ENCODE measurements around the gene SOX8.
"Not testable (repeated sequence)": the region's sequence is repeated elsewhere in the genome, so short reads cannot be mapped to it uniquely, and the experiment has no call there.

SOX8 gene

DNA sequence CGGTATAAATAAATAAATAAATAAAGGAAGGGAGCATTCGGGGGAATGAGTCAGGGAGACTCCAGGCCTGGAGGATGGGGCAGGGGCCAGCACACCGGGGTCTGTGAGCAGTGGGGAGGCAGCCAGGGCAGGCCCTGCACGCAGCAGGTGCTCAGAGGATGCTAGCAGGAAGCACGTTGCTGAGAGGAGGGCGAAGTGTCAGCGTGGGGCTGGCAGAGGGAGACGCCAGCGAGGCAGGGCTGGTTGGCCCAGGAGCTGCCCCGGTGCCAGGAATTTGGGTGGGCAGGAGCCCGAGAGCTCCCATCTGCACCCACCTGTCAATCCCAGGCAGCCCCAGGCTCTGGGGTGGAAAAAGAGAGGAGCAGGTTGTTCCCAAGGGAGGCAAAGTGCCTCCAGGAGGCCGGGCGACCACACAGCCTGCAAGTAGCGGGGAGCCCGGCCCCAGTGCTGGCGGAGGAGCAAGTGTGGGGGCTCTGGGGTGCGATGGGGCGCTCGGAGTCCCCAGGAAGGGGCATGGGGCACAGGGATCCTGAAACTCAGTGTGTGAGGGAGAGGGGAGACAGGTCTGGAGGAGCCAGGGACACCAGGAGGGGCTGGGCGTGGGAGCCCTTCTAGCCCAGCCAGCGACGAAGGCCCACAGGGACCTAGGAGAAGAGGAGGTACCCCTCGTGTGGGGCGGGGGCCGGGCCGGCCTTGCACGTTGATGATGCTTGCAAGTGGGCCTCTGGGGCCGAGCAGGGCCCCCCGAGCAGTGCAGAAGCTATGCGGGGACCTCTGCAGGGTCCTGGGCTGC is 28.0 kb downstream of the SOX8 start:
- no peak for DNase-seq

- DNase-seq: no peak
These were observed 28.7 kb downstream of the SOX8 start for GRCh38 chr16:1010251-1010650.

- DNase-seq: no peak
These were observed 29.2 kb downstream of the SOX8 start for GRCh38 chr16:1010815-1011214.

- no peak for DNase-seq
These were observed 29.9 kb downstream of the SOX8 start for GRCh38 chr16:1011316-1012082.

GRCh38 chr16:1012135-1012534 is 30.6 kb downstream of the SOX8 start:
- DNase-seq: no peak

- DNase-seq: no peak
These were observed 31.4 kb downstream of the SOX8 start for GRCh38 chr16:1012722-1013592.

DNA sequence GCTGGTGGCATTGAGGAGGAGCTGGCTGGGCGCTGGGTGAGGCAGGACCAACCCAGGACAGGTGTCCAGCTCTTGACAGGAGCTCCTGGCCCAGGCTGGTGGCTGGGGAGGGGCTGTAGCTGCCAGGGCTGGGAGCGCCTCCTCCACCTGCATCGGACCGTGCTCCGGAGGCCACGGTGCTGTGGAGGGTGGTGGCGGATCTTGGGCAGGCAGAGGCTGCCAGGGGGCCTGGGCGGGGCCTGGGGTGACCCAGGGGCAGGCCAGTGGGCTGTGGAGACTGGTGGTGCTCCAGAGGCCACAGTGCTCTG is 32.0 kb downstream of the SOX8 start:
- DNase-seq: no peak

GRCh38 chr16:1014221-1014620 is 32.7 kb downstream of the SOX8 start:
- no peak for DNase-seq

GRCh38 chr16:1014771-1015495 is 33.4 kb downstream of the SOX8 start:
- DNase-seq: no peak

DNA sequence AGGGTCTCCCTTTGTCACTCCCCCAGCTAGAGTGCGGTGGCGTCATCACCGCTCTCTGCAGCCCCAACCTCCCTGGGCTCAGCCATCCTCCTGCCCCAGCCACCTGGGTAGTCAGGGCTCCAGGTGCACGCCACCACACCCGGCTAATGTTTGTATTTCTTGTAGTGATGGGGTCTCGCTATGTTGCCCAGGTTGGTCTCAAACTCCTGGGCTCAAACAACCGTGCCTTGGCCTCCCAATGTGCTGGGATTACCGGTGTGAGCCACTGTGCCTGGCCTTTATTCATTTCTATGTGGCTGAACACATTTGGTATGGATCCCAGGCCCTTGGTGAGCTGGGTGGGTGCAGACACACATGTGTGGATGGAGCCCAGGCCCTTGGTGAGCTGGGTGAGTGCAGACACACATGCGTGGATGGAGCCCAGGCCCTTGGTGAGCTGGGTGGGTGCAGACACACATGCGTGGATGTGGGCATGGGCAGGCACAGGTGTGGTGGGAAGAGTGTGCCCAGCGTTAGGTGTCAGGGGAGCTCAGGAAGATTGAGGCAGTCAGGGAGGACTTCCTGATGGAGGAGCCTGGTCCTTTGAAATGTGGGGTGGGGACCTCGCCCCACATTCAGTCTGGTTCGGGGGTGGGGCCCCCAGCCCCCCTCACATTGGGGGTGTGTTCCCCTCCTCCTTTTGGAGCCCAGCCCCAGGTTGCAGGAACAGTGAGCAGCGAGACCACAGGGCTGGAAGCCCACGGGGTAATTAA is 37.1 kb downstream of the SOX8 start:
- no peak for DNase-seq

- DNase-seq: peak; percentile 17
These were observed 37.9 kb downstream of the SOX8 start for GRCh38 chr16:1019231-1020090.

- DNase-seq: no peak
These were observed 38.5 kb downstream of the SOX8 start for GRCh38 chr16:1020091-1020399.

DNA sequence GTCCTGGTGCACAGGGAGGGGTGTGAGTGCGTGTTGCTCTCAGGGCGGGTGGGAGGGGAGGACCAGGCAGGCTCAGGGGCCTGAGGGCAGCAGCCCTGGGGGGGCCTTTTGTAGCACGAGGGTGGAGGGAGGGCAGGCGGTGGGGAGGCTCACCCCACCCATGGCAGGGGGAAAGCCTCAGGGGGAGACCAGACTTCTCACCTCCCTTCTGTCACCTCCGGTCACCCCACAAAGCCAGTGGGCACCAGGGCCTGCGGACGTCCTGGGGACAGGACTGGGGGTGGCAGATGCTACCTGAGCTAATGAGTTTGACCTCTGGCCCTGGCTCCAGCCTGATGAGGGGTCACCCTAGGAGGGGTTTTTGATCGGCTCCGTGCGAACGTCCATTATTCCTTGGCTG is 39.0 kb downstream of the SOX8 start:
- no peak for DNase-seq

DNA sequence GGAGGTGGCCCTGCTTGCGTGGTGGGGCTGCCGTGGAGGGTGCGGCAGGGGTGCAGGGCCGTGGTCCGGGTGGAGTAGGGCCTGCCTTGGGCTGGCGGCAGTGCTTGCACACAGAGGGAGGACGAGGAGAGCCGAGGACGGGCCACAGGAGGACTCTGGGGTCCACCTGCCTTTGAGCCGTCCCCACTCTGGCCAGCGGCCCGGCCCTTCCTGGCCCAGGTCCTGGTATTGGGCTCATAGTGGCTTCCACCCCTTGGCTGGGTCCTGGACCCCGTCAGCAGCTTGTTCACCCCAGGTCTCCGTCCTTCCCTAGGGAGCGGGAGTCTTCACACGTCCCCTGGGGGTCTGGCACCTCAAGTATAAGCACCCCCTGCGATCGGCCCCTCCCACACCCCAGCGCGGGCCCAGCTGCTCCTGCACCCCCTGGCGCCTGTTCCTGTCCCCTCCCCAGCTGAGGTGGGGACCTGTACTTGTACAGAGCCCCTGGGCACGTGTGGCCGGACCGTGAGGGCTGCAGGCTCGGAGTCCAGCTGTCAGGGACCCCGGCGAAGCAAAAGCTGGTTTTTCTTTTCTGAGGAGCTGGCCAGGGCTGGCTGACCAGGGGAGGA is 40.1 kb downstream of the SOX8 start:
- DNase-seq: no peak

GRCh38 chr16:1022466-1022865 is 40.9 kb downstream of the SOX8 start:
- no peak for DNase-seq

DNA sequence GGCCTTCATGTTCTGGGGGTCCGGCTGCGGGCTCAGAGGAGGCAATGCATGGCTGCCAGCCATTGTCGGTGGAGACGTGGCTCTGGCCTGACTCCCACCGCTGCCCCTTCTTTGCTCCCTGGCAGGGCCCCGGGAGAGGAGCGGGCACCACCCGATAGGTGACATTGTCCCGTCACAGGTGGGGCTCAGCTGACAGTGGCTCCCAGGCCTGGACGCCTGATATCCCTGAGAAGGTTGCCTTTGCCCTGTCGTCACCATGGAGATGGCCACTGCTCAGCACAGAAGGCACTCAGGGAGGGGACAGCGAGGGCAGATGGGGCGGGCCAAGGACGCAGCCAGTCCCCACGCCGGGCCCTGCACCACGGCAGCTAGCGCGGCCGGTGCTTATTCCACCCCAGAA is 42.6 kb downstream of the SOX8 start:
- DNase-seq: no peak

GRCh38 chr16:1025183-1025809 is 43.7 kb downstream of the SOX8 start:
- DNase-seq: not testable (repeated sequence)

- no peak for DNase-seq
These were observed 44.6 kb downstream of the SOX8 start for GRCh38 chr16:1026057-1026783.

DNA sequence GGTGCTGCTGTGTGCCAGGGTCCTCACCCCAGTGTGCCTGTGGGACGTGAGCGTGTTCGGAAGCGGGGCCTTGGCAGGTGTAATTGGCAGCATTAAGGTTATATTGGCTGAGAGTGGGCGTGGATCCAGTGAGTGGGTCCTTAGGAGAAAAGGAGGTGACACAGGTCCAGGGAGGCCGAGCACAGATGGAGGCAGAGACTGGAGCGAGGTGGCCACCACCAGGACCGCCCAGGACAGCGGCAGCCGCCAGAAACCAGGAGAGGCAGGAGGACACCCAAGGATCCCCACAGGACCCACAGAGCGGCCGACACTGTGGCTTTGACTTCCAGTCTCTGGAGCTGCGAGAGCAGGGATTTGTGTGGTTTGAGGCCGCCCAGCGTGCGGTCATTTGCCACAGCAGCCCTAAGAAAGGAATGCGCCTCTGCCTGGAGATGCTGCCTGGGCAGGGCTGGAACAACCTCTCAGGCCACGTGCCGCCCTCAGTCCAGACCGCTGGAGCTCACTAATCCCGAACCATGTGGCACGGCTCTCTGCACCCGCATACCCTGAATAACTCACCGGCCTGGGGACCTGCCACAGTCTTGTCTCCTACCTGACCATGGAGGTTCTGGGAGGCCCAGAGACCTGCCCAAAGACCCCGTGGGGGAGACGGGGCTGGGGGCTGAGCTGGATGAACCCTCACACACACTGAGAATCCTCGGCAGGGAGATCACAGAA is 45.4 kb downstream of the SOX8 start:
- no peak for DNase-seq
